ENCODE measurements around the gene MAP6D1.

DNA sequence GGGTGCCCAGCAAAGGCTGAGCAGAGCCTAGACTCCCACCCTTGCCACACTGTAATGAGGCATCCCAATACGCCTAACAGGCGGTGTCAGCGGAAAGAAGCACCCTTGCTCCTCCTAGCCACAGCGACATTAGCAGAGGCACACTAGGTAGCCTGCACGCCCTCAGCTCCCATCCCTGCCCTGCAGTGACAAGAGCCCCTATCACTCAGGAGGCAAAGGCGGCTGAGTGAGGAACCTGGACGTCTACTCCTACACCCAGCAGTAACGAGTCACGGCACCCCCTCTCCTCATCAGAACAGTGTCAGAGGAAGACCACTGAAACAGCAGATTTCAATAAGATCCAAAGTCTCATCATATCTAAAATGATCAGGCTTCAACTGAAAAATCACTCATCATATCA, 12.0 kb upstream of the MAP6D1 start:
- no peak for TF ChIP-seq POLR2A (IDR thresholded peaks at IDR 0.05)
- TF ChIP-seq, protein P1, sequence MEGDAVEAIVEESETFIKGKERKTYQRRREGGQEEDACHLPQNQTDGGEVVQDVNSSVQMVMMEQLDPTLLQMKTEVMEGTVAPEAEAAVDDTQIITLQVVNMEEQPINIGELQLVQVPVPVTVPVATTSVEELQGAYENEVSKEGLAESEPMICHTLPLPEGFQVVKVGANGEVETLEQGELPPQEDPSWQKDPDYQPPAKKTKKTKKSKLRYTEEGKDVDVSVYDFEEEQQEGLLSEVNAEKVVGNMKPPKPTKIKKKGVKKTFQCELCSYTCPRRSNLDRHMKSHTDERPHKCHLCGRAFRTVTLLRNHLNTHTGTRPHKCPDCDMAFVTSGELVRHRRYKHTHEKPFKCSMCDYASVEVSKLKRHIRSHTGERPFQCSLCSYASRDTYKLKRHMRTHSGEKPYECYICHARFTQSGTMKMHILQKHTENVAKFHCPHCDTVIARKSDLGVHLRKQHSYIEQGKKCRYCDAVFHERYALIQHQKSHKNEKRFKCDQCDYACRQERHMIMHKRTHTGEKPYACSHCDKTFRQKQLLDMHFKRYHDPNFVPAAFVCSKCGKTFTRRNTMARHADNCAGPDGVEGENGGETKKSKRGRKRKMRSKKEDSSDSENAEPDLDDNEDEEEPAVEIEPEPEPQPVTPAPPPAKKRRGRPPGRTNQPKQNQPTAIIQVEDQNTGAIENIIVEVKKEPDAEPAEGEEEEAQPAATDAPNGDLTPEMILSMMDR (IDR thresholded peaks at IDR 0.05), result no peak

Data from right lobe of liver (tissue), 4 donors.